ENCODE data around the gene CDKL4. TPM values are rescaled to one million over a fixed set of nuclear protein-coding genes. Genes with fewer than 3 reads are reported as not detected.
"Not testable (repeated sequence)": the region's sequence is repeated elsewhere in the genome, so short reads cannot be mapped to it uniquely, and the experiment has no call there.

Gene CDKL4
- total RNA-seq, 6 experiments from 2014 or later, result 0.14 to 0.54 (median 0.34) TPM; not detected in 1

GRCh38 chr2:39140322-39140847 is 103.4 kb downstream of the CDKL4 start:
- no peak for TF ChIP-seq CTCF (IDR thresholded peaks at IDR 0.05)
- Mint-ChIP-seq H3K4me3 (no peak overlapping the region), H3K4me1 (ENCODE audit: low read depth) (peaks cover 9% of the 10 kb centered on the region), H3K27me3 (ENCODE audit: insufficient read depth) (no peaks in the 10 kb centered on the region; the same call in 1 of the 2 replicates), H3K36me3 (ENCODE audit: low read depth) (no peaks in the 10 kb centered on the region), H3K9me3 (no peaks in the 10 kb centered on the region), H3K27ac (no peak overlapping the region)
- DNase-seq, result no peak

DNA sequence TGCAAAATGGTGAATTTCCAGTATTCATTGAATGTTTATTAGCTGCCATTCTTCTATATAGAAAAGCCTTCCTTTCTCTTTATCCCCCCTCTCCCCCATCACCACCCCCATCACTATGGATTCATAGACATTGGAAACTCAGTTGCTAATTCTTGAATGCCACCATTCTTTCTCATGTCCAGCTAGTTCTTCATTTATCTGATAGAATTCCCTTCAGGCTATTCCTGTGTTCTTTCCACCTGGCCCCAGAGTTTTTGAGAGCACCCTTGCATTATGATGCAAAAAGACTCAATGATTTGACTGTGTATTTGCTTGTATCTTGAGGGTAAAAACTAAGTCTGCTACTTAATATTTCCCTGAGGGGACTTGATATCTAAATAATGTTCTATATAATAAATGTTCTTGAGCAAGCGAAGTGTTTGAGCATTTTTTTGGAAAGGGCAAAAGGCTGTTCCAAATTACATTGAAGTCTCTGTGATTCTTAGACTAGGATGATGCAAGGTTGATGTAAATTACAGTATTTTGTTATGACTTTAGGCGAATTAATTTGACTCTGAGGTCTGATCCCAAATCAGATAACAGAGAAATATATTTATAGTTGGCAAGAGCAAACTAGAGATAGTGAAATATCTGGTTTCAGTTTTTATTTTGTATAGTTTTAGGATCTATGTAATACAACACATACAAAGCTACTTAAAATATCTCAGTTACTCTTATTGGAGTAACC is 104.1 kb downstream of the CDKL4 start:
- Mint-ChIP-seq H3K4me1 (ENCODE audit: low read depth) (peaks cover 9% of the 10 kb centered on the region), H3K27ac (no peak overlapping the region), H3K36me3 (ENCODE audit: low read depth) (no peaks in the 10 kb centered on the region), H3K27me3 (ENCODE audit: insufficient read depth) (no peaks in the 10 kb centered on the region; the same call in 1 of the 2 replicates), H3K9me3 (no peaks in the 10 kb centered on the region), H3K4me3 (no peak overlapping the region)
- DNase-seq, result no peak
- TF ChIP-seq CTCF (IDR thresholded peaks at IDR 0.05), result no peak

- no peak for TF ChIP-seq CTCF (IDR thresholded peaks at IDR 0.05)
- no peaks in the 10 kb centered on the region for H3K9me3 Mint-ChIP-seq
- no peak overlapping the region for H3K27ac Mint-ChIP-seq
- H3K36me3 Mint-ChIP-seq (ENCODE audit: low read depth), result no peaks in the 10 kb centered on the region
- no peak for DNase-seq
- peaks cover 9% of the 10 kb centered on the region for H3K4me1 Mint-ChIP-seq (ENCODE audit: low read depth)
- no peaks in the 10 kb centered on the region; the same call in 1 of the 2 replicates for H3K27me3 Mint-ChIP-seq (ENCODE audit: insufficient read depth)
- H3K4me3 Mint-ChIP-seq, result no peak overlapping the region
Observed at GRCh38 chr2:39138837-39139211, 104.9 kb downstream of the CDKL4 start.

- DNase-seq; H3K36me3 Mint-ChIP-seq (ENCODE audit: low read depth); H3K9me3 Mint-ChIP-seq; H3K27me3 Mint-ChIP-seq (ENCODE audit: insufficient read depth); H3K27ac Mint-ChIP-seq; H3K4me3 Mint-ChIP-seq; H3K4me1 Mint-ChIP-seq (ENCODE audit: low read depth): not testable (repeated sequence)
Observed at GRCh38 chr2:39138187-39138836, 105.5 kb downstream of the CDKL4 start.

DNA sequence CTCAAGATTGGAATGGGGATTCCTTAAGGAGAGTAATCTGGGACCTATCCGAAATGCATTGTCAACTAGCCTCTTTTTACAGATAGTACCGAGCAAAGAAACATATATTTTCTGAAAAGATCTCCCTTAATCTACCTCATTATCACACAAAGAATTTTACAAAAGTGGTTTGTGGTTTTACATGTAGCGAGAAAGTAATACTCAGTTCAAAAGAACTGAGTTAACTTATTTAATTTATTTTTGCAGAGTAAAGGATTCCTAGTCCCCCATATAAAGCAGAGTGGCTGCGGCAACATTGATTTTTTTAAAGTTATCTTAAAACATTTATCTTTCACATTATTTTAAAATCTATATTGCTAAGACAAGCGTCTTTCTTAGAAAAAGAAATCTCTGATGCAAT is 107.0 kb downstream of the CDKL4 start:
- TF ChIP-seq CTCF (IDR thresholded peaks at IDR 0.05), result no peak
- no peak for DNase-seq

GRCh38 chr2:39135690-39136259 is 108.0 kb downstream of the CDKL4 start:
- Mint-ChIP-seq H3K9me3 (no peaks in the 10 kb centered on the region), H3K27me3 (ENCODE audit: insufficient read depth) (no peaks in the 10 kb centered on the region; the same call in none of the 2 replicates), H3K36me3 (ENCODE audit: low read depth) (no peaks in the 10 kb centered on the region), H3K4me1 (ENCODE audit: low read depth) (no peaks in the 10 kb centered on the region), H3K27ac (no peak overlapping the region), H3K4me3 (no peak overlapping the region)
- TF ChIP-seq CTCF (IDR thresholded peaks at IDR 0.05), result no peak
- DNase-seq, result no peak

More for the DNA sequence above, 107.0 kb downstream of the CDKL4 start:
- H3K4me3 Mint-ChIP-seq, result no peak overlapping the region
- no peak overlapping the region for H3K27ac Mint-ChIP-seq
- H3K36me3 Mint-ChIP-seq (ENCODE audit: low read depth), result no peaks in the 10 kb centered on the region
- no peaks in the 10 kb centered on the region; the same call in none of the 2 replicates for H3K27me3 Mint-ChIP-seq (ENCODE audit: insufficient read depth)
- peaks cover 8% of the 10 kb centered on the region for H3K4me1 Mint-ChIP-seq (ENCODE audit: low read depth)
- no peaks in the 10 kb centered on the region for H3K9me3 Mint-ChIP-seq

Data from HFFc6 (cell line).